K562 (cell line): ENCODE data around the gene CLCNKA. TPM values are rescaled to one million over a fixed set of nuclear protein-coding genes. Genes with fewer than 3 reads are reported as not detected.

Experiments
- ADNP ChIP-seq: fragments of 200-800 bp; sonication (Bioruptor generic); IDR thresholded peaks from 2 replicates; pipeline ENCODE4 v1.6.1; 2016; ENCODE audit warnings: missing genetic modification characterization, missing compliant biosample characterization
- DLX4 ChIP-seq: fragments of 250-450 bp; sonication (Bioruptor Pico); IDR thresholded peaks from 2 replicates; pipeline ENCODE4 v1.6.1; 2021; ENCODE audit warnings: mild to moderate bottlenecking
- HDAC3 ChIP-seq: fragments of 450-650 bp; IDR thresholded peaks from 2 replicates; pipeline ENCODE4 v1.6.1; 2018; ENCODE audit warnings: borderline replicate concordance, mild to moderate bottlenecking, moderate library complexity; ENCODE audit not compliant: partially characterized antibody
- IFI16 ChIP-seq: fragments of 250-450 bp; sonication (Bioruptor Pico); IDR thresholded peaks from 2 replicates; pipeline ENCODE4 v2.1.2; 2022; ENCODE audit warnings: mild to moderate bottlenecking, inconsistent platforms
- MTA2 ChIP-seq: fragments of 450-650 bp; IDR thresholded peaks from 2 replicates; pipeline ENCODE4 v1.6.1; 2016; ENCODE audit warnings: low read depth
- PCBP2 ChIP-seq: fragments of 200-400 bp; formaldehyde crosslinking; IDR thresholded peaks from 2 replicates; pipeline ENCODE4 v1.6.1; 2018; ENCODE audit warnings: low read length, low read depth, mild to moderate bottlenecking, moderate library complexity; ENCODE audit not compliant: poor library complexity, severe bottlenecking
- POLR2H ChIP-seq: IDR thresholded peaks from 2 replicates; pipeline ENCODE4 v1.6.1; 2016; ENCODE audit warnings: missing genetic modification characterization, low read depth, mild to moderate bottlenecking, control low read depth, missing compliant biosample characterization, moderate library complexity
- SIN3B ChIP-seq: fragments of 450-650 bp; IDR thresholded peaks from 2 replicates; pipeline ENCODE4 v1.6.1; 2017; ENCODE audit warnings: low read depth, mild to moderate bottlenecking, moderate library complexity
- SMARCE1 ChIP-seq: fragments of 450-650 bp; IDR thresholded peaks from 2 replicates; pipeline ENCODE4 v1.7.1; 2016; ENCODE audit warnings: mild to moderate bottlenecking
- XRCC3 ChIP-seq: fragments of 450-650 bp; IDR thresholded peaks from 2 replicates; pipeline ENCODE4 v1.6.1; 2017; ENCODE audit warnings: mild to moderate bottlenecking, moderate library complexity
- ZBTB12 ChIP-seq: fragments of 250-450 bp; sonication (Bioruptor Pico); IDR thresholded peaks from 2 replicates; pipeline ENCODE4 v1.4.0; 2020
- ZFP1 ChIP-seq: fragments of 450-650 bp; formaldehyde crosslinking; IDR thresholded peaks from 2 replicates; pipeline ENCODE4 v1.4.0; 2020; ENCODE audit warnings: mild to moderate bottlenecking, mixed read lengths
- ZNF408 ChIP-seq: fragments of 250-450 bp; sonication (Bioruptor Pico); IDR thresholded peaks from 2 replicates; pipeline ENCODE4 v1.4.0; 2020; ENCODE audit warnings: low read depth, mild to moderate bottlenecking, moderate library complexity
- polyA plus RNA-seq, 8 experiments: library from polyadenylated mRNA; depleted of rRNA in 4 of 8; stranded (reverse) in 5 of 8; unstranded in 3 of 8; fragments of >200 nt; fragmentation: Nextera tagmentation in 2 of 8; fragmentation: Illumina TruSeq in 1 of 8; extraction: Ambion mirVana in 2 of 8; extraction: Trizol in 1 of 8; gene quantifications; 2 replicates each; pipeline versions ENCODE4 v1.2.1 to v1.2.3, GENCODE V29; 2011 to 2014; ENCODE audit warnings: inconsistent platforms in 1 of 8, missing spikeins in 1 of 8
- total RNA-seq, 7 experiments: library from RNA; depleted of rRNA in 6 of 7; stranded (reverse); fragments of >200 nt in 6 of 7; fragmentation: Illumina TruSeq in 2 of 7; extraction: Trizol in 2 of 7; gene quantifications; 2 replicates each; pipeline versions ENCODE4 v1.2.1 to v1.2.3, GENCODE V29; 2011 to 2021; ENCODE audit warnings: low replicate concordance in 1 of 7
- TF ChIP-seq, protein P1 (sequence below), 2 experiments: fragments of 200-800 bp in 1 of 2; sonication (Bioruptor generic) in 1 of 2; sonication (generic) in 1 of 2; formaldehyde crosslinking in 1 of 2; IDR thresholded peaks in 1 of 2; conservative IDR thresholded peaks in 1 of 2; 2 replicates each; pipeline versions ENCODE4 v1.5.0 to v1.6.1; 2016 to 2020; ENCODE audit warnings: missing compliant biosample characterization in 1 of 2, missing genetic modification characterization in 1 of 2, missing genetic modification reagents in 1 of 2
- TF ChIP-seq, protein P2 (sequence below): fragments of 450-650 bp; IDR thresholded peaks from 2 replicates; pipeline ENCODE4 v1.6.1; 2016; ENCODE audit warnings: mild to moderate bottlenecking
- TF ChIP-seq, protein P3 (sequence below): fragments of 450-650 bp; formaldehyde crosslinking; IDR thresholded peaks from 2 replicates; pipeline ENCODE4 v1.4.0; 2020; ENCODE audit warnings: mild to moderate bottlenecking, moderate library complexity

Gene CLCNKA
- total and polyA plus RNA-seq, 9 of the 15 experiments (the other 6 are each of a cell fraction or from before 2014, with no cell fraction given) = 0.03 to 0.37 (median 0.10) TPM; not detected in 3

- TF ChIP-seq HDAC3 (no peak), ZNF408 (CRISPR knock-in tag) (no peak), ZBTB12 (CRISPR knock-in tag) (no peak), MTA2 (no peak), SMARCE1 (peak; percentile 52), DLX4 (CRISPR knock-in tag) (no peak), SIN3B (no peak), PCBP2 (no peak), ADNP (tag) (no peak), ZFP1 (CRISPR knock-in tag) (no peak), POLR2H (tag) (no peak), XRCC3 (no peak), IFI16 (CRISPR knock-in tag) (no peak)
- TF ChIP-seq, protein P1, sequence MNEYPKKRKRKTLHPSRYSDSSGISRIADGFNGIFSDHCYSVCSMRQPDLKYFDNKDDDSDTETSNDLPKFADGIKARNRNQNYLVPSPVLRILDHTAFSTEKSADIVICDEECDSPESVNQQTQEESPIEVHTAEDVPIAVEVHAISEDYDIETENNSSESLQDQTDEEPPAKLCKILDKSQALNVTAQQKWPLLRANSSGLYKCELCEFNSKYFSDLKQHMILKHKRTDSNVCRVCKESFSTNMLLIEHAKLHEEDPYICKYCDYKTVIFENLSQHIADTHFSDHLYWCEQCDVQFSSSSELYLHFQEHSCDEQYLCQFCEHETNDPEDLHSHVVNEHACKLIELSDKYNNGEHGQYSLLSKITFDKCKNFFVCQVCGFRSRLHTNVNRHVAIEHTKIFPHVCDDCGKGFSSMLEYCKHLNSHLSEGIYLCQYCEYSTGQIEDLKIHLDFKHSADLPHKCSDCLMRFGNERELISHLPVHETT (CRISPR knock-in tag; conservative IDR thresholded peaks at IDR 0.05 in 1 of 2, IDR thresholded peaks at IDR 0.05 in 1 of 2) = no peak
- TF ChIP-seq, protein P2, sequence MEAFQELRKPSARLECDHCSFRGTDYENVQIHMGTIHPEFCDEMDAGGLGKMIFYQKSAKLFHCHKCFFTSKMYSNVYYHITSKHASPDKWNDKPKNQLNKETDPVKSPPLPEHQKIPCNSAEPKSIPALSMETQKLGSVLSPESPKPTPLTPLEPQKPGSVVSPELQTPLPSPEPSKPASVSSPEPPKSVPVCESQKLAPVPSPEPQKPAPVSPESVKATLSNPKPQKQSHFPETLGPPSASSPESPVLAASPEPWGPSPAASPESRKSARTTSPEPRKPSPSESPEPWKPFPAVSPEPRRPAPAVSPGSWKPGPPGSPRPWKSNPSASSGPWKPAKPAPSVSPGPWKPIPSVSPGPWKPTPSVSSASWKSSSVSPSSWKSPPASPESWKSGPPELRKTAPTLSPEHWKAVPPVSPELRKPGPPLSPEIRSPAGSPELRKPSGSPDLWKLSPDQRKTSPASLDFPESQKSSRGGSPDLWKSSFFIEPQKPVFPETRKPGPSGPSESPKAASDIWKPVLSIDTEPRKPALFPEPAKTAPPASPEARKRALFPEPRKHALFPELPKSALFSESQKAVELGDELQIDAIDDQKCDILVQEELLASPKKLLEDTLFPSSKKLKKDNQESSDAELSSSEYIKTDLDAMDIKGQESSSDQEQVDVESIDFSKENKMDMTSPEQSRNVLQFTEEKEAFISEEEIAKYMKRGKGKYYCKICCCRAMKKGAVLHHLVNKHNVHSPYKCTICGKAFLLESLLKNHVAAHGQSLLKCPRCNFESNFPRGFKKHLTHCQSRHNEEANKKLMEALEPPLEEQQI = no peak
- TF ChIP-seq, protein P3, sequence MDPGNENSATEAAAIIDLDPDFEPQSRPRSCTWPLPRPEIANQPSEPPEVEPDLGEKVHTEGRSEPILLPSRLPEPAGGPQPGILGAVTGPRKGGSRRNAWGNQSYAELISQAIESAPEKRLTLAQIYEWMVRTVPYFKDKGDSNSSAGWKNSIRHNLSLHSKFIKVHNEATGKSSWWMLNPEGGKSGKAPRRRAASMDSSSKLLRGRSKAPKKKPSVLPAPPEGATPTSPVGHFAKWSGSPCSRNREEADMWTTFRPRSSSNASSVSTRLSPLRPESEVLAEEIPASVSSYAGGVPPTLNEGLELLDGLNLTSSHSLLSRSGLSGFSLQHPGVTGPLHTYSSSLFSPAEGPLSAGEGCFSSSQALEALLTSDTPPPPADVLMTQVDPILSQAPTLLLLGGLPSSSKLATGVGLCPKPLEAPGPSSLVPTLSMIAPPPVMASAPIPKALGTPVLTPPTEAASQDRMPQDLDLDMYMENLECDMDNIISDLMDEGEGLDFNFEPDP (CRISPR knock-in tag) = no peak
These were observed 34.0 kb downstream of the CLCNKA start (continued) for GRCh38 chr1:16055613-16056520.
